ENCODE data around the gene FXN. TPM values are rescaled to one million over a fixed set of nuclear protein-coding genes. Genes with fewer than 3 reads are reported as not detected.

The FXN gene
- total RNA-seq, 1 donor from 2014 or later: 36.6 TPM

- DNase-seq (ENCODE audit: missing footprints) (no peak), ATAC-seq (no peak)
- intact Hi-C loops (cut with DNase I): loop anchor here (10.0 kb wide), 1 partner anchor 488 kb away; no protein-coding TSS in a partner anchor
Measured at GRCh38 chr9:69056191-69056815, 20.8 kb downstream of the FXN start.

DNA sequence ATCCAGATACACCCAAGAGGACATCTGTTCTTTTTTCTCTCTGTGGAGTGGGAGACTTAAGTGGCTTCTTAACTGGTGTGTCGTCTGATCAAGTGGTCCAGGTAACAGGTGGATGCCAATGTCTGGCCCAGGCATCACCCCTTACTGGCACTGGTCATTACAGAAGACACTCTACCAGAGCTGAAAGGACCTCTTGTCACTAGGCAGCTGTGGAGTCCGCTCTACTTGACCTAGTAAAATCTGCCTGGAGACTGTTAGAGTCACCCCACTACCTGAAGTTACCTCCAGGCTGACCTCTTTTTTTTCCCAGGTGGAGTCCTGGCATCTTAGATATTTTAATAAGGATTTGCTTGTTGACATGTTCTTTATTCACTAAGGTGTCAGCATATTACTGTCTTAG, 22.5 kb downstream of the FXN start:
- no peak for ATAC-seq
- no peak for DNase-seq (ENCODE audit: missing footprints)
- intact Hi-C loops (cut with DNase I): loop anchor here (10.0 kb wide), 1 partner anchor 487 kb away; no protein-coding TSS in a partner anchor

DNA sequence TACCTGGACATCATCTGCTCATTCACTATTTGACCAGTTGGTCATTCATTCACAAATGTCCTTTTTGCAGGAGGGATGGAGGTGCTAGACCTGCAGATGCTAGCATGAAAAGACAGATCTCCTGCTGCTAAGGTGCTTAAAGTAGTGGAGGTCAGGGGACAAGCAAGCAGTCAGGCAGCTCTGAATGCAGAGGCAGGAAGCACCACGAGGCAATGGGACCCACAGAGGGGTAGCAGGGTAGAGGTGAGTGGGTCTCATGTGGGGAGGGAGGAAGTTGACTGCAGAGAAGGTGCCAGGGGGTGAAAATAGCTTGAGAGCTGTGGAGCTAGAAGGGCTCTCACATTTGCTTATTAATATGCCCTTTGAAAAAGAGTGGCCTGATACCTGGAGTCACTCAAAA, 25.2 kb downstream of the FXN start:
- DNase-seq (ENCODE audit: missing footprints): no peak
- intact Hi-C loops (cut with DNase I): no loop called here
- no peak for ATAC-seq

GRCh38 chr9:69062195-69062594, 26.6 kb downstream of the FXN start:
- intact Hi-C loops (cut with DNase I): no loop called here
- no peak for ATAC-seq
- DNase-seq (ENCODE audit: missing footprints): no peak

- intact Hi-C loops (cut with DNase I): no loop called here
- ATAC-seq (no peak), DNase-seq (ENCODE audit: missing footprints) (no peak)
Measured at GRCh38 chr9:69063839-69064238, 28.3 kb downstream of the FXN start.

DNA sequence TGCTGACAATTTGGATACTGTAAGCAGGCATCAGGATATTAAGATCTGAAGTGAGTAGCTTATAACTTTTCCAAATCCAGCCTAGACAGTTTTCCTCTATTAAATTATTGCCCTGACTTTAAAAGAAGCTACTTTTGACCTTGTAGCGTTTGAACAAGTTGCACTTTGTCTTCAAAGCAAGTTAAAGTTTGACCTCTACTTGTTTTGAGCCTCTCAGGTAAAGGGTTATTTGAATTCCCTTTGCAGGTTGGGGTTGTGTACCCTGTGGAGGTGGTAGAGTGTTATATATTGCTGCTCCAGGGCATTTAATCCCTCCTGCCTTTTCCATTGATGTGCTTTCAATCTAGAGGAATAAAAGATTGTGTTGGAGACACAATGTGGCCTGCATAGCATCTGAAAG, 30.1 kb downstream of the FXN start:
- ATAC-seq (no peak), DNase-seq (ENCODE audit: missing footprints) (no peak)
- intact Hi-C loops (cut with DNase I): no loop called here

DNA sequence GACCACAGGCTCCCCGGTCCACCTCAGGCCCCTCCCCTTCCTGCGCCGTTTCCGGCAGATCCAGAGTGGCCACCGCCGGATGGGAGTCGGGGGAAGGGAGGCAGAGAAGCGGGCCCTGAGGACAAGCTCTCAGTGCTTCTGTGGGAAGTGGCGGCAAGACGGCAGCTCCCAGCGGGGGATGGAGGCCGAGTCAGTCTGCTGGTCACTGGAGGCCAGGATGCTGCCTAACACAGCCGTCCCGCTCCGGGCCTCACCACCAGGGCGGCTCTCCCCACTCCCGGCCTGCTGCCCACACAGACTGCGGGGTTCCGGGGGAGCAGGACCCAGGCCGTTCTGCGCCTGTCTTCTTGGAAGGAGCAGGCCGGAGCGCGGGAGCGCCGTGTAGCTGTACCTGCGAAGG, 31.4 kb downstream of the FXN start:
- ATAC-seq: no peak

DNA sequence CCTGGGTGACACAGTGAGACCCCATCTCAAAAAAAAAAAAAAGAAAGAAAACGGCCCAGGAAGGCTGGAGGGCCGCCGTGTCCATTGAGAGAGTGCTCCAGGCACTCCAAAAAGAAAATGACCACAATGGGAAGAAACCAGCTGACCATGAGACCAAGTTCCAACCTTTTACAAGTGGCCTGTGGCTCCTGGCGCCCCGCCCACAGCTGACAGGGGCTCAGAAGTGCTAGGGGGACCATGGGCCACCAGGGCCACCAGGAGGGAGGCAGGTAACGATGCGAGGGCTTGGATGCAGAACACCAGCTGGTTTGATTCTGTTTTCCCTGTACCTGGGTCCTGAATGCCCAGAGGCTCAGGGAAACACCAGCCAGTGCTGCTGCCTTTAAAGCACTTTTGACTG, 34.6 kb downstream of the FXN start:
- ATAC-seq (no peak), DNase-seq (ENCODE audit: missing footprints) (no peak)
- intact Hi-C loops (cut with DNase I): no loop called here

More for the DNA sequence above, 31.4 kb downstream of the FXN start:
- no peak for DNase-seq (ENCODE audit: missing footprints)
- intact Hi-C loops (cut with DNase I): no loop called here

- intact Hi-C loops (cut with DNase I): no loop called here
- no peak for ATAC-seq
- DNase-seq (ENCODE audit: missing footprints): no peak
Measured at GRCh38 chr9:69071059-69071458, 35.5 kb downstream of the FXN start.

GRCh38 chr9:69073103-69073502, 37.6 kb downstream of the FXN start:
- ATAC-seq: no peak
- intact Hi-C loops (cut with DNase I): no loop called here
- no peak for DNase-seq (ENCODE audit: missing footprints)

DNA sequence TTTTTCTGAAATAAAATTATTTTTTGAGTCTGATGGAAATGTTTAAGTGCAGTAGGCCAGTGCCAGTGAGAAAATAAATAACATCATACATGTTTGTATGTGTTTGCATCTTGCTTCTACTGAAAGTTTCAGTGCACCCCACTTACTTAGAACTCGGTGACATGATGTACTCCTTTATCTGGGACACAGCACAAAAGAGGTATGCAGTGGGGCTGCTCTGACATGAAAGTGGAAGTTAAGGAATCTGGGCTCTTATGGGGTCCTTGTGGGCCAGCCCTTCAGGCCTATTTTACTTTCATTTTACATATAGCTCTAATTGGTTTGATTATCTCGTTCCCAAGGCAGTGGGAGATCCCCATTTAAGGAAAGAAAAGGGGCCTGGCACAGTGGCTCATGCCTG, 39.2 kb downstream of the FXN start:
- intact Hi-C loops (cut with DNase I): loop anchor here (5.0 kb wide), 1 partner anchor 58 kb away; no protein-coding TSS in a partner anchor
- DNase-seq (ENCODE audit: missing footprints): no peak
- ATAC-seq: no peak

- DNase-seq (ENCODE audit: missing footprints) (no peak), ATAC-seq (no peak)
- intact Hi-C loops (cut with DNase I): loop anchor here (5.0 kb wide), 1 partner anchor 56 kb away; no protein-coding TSS in a partner anchor
Measured at GRCh38 chr9:69076550-69076949, 41.0 kb downstream of the FXN start.

DNA sequence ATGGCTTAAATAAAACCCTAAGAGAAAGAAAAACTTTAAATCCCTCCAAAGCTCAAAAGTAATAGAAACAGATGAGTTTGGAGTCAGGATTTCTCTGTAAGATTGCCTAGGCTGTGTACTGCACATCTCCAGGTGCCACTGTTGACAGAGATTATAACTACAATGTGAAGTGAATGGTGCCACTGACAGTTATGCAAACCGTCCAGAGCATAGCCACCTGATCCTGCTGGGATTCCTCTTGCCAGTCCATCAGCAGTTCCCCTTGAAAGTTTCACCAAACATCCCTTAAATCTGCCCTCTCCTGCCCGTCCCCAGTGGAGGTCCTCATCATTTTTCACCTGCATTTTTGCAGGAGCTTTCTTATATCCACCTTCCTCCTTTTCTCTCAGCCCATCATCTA, 42.5 kb downstream of the FXN start:
- DNase-seq (ENCODE audit: missing footprints) (no peak), ATAC-seq (peak; percentile 41)
- intact Hi-C loops (cut with DNase I): loop anchor here (5.0 kb wide), 1 partner anchor 54 kb away; no protein-coding TSS in a partner anchor

GRCh38 chr9:69078581-69078980, 43.0 kb downstream of the FXN start:
- ATAC-seq: peak; percentile 97
- no peak for DNase-seq (ENCODE audit: missing footprints)
- intact Hi-C loops (cut with DNase I): loop anchor here (5.0 kb wide), 1 partner anchor 54 kb away; no protein-coding TSS in a partner anchor

GRCh38 chr9:69079186-69079585, 43.6 kb downstream of the FXN start:
- DNase-seq (ENCODE audit: missing footprints) (no peak), ATAC-seq (no peak)
- intact Hi-C loops (cut with DNase I): loop anchor here (5.0 kb wide), 1 partner anchor 53 kb away; no protein-coding TSS in a partner anchor

DNA sequence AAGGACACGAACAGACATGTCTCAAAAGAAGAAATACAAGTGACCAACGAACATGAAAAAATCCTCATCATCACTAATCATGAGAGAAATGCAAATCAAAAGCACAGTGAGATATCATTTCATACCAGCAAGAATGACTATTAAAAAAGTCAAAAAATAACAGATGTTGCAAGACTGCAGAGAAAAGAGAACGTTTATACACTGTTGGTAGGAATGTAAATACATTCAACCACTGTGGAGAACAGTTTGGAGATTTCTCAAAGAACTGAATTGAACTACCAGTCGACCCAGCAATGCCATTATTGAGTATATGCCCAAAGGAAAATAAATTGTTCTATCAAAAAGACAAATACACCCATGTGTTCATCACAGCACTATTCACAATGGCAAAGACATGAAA, 45.7 kb downstream of the FXN start:
- intact Hi-C loops (cut with DNase I): no loop called here
- DNase-seq (ENCODE audit: missing footprints): no peak
- no peak for ATAC-seq

DNA sequence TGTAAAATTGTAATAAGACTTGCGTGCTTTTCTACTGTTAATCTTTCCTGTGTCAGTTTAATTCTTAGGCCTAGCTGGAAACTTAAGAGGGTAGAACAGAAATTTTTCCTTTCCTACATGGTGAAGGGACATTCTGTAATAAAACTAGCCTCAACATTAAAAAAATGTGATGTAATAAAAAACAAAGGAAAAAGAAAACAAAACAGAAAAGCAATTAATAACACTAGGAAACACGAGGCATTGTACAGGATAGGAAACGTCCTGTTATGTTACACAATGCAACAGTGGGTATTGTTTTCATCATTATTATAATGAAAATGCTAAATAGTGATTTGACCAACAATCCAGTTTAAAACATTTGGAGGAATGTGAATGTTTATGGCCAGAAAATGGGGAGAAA, 47.8 kb downstream of the FXN start:
- DNase-seq (ENCODE audit: missing footprints): no peak
- intact Hi-C loops (cut with DNase I): no loop called here
- no peak for ATAC-seq

GRCh38 chr9:69085569-69086283, 50.2 kb downstream of the FXN start:
- intact Hi-C loops (cut with DNase I): no loop called here
- peak; percentile 77 for ATAC-seq
- no peak for DNase-seq (ENCODE audit: missing footprints)

DNA sequence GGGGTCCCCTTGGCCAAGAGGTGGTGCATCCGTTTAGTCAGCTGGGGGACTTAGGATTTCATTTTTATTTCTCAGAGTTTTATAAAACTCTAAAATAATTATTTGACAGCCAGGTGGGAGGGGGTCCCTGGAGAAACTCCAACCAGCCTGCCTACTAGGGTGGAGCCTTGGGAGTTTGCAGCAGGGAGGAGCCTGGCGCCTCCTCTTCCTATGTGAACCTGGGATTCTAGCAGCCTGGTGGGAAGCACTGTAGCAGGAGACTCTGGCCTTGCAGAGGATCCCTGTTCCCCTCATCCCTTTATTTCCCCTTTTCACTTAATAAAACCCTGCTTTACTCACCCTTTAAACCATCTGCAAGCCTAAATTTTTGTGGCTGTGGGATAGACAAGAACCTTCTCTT, 50.8 kb downstream of the FXN start:
- ATAC-seq (no peak), DNase-seq (ENCODE audit: missing footprints) (no peak)
- intact Hi-C loops (cut with DNase I): no loop called here

- no peak for ATAC-seq
- DNase-seq (ENCODE audit: missing footprints): no peak
- intact Hi-C loops (cut with DNase I): no loop called here
Measured at GRCh38 chr9:69086769-69087168, 51.2 kb downstream of the FXN start.
